ENCODE data around the gene EPHA7.

The EPHA7 gene

GRCh38 chr6:93238632-93239031 is 180.7 kb downstream of the EPHA7 start:
- no peak for DNase-seq

- no peak for DNase-seq
These were observed 183.6 kb downstream of the EPHA7 start for GRCh38 chr6:93235775-93236174.

- DNase-seq: no peak
These were observed 192.5 kb downstream of the EPHA7 start for GRCh38 chr6:93226822-93227221.

GRCh38 chr6:93222071-93222851 is 197.1 kb downstream of the EPHA7 start:
- no peak for DNase-seq

GRCh38 chr6:93219447-93219846 is 199.9 kb downstream of the EPHA7 start:
- DNase-seq: no peak

- DNase-seq: no peak
These were observed 201.3 kb downstream of the EPHA7 start for GRCh38 chr6:93218096-93218495.

- DNase-seq: no peak
These were observed 206.3 kb downstream of the EPHA7 start for GRCh38 chr6:93213028-93213427.

- DNase-seq: no peak
These were observed 208.5 kb downstream of the EPHA7 start for GRCh38 chr6:93210908-93211307.

GRCh38 chr6:93209358-93209757 is 210.0 kb downstream of the EPHA7 start:
- no peak for DNase-seq

- DNase-seq: no peak
These were observed 222.9 kb downstream of the EPHA7 start for GRCh38 chr6:93196406-93196970.

GRCh38 chr6:93194480-93194879 is 224.9 kb downstream of the EPHA7 start:
- no peak for DNase-seq

GRCh38 chr6:93193868-93194267 is 225.5 kb downstream of the EPHA7 start:
- DNase-seq: no peak
